GM21515 (cell line): Measurements from ENCODE around the gene TTC24.
"Not testable (repeated sequence)": the region's sequence is repeated elsewhere in the genome, so short reads cannot be mapped to it uniquely, and the experiment has no call there.

Experiments used
- ATAC-seq: cut with Tn5 transposase; IDR thresholded peaks from one replicate; pipeline ENCODE4 v1.9.1; 2021; ENCODE audit not compliant: unreplicated experiment

TTC24 gene

GRCh38 chr1:156579472-156579871, at the start of gene TTC24:
TTC24 (plus strand) TSS chr1:156579723; CDS start chr1:156581365, 1,642 bp downstream.
- no peak for ATAC-seq

GRCh38 chr1:156530006-156530405, 49.5 kb upstream of the TTC24 start:
- ATAC-seq: no peak

GRCh38 chr1:156532374-156532773, 47.1 kb upstream of the TTC24 start:
- ATAC-seq: no peak

- no peak for ATAC-seq
These were observed 45.8 kb upstream of the TTC24 start for GRCh38 chr1:156533568-156534220.

- ATAC-seq: no peak
These were observed 45.0 kb upstream of the TTC24 start for GRCh38 chr1:156534424-156535060.

GRCh38 chr1:156537027-156537426, 42.5 kb upstream of the TTC24 start:
- no peak for ATAC-seq

- no peak for ATAC-seq
These were observed 40.6 kb upstream of the TTC24 start for GRCh38 chr1:156538711-156539440.

- no peak for ATAC-seq
These were observed 39.6 kb upstream of the TTC24 start for GRCh38 chr1:156539818-156540355.

GRCh38 chr1:156540955-156541354, 38.6 kb upstream of the TTC24 start:
- ATAC-seq: no peak

GRCh38 chr1:156543066-156543465, 36.5 kb upstream of the TTC24 start:
- ATAC-seq: no peak

- no peak for ATAC-seq
These were observed 34.9 kb upstream of the TTC24 start for GRCh38 chr1:156544592-156545102.

- no peak for ATAC-seq
These were observed 33.3 kb upstream of the TTC24 start for GRCh38 chr1:156546267-156546666.

GRCh38 chr1:156547434-156547833, 32.1 kb upstream of the TTC24 start:
- no peak for ATAC-seq

GRCh38 chr1:156547982-156548381, 31.5 kb upstream of the TTC24 start:
- no peak for ATAC-seq

- no peak for ATAC-seq
These were observed 30.1 kb upstream of the TTC24 start for GRCh38 chr1:156549390-156549789.

- ATAC-seq: no peak
These were observed 29.7 kb upstream of the TTC24 start for GRCh38 chr1:156549831-156550230.

GRCh38 chr1:156550346-156550745, 29.2 kb upstream of the TTC24 start:
- ATAC-seq: no peak

- ATAC-seq: no peak
These were observed 28.4 kb upstream of the TTC24 start for GRCh38 chr1:156551066-156551643.

GRCh38 chr1:156551869-156552268, 27.7 kb upstream of the TTC24 start:
- ATAC-seq: no peak

GRCh38 chr1:156552518-156552917, 27.0 kb upstream of the TTC24 start:
- no peak for ATAC-seq

GRCh38 chr1:156552937-156553336, 26.6 kb upstream of the TTC24 start:
- ATAC-seq: not testable (repeated sequence)
